ENCODE results near the gene SYNPO.

SYNPO gene

GRCh38 chr5:150650021-150651006, 9.9 kb downstream of the SYNPO start:
- no peaks in the 10 kb centered on the region for H3K36me3 ChIP-seq (ENCODE audit: control insufficient read depth, low read length)
- H3K9me2 ChIP-seq (replicated peaks; ENCODE audit: control insufficient read depth, low read length): no peaks in the 10 kb centered on the region
- H3K4me2 ChIP-seq (ENCODE audit: low read length): no peak overlapping the region
- H3K9me3 ChIP-seq (ENCODE audit: control insufficient read depth, insufficient read depth, low read length): no peaks in the 10 kb centered on the region
- peaks cover 13% of the 10 kb centered on the region for H3K27me3 ChIP-seq (ENCODE audit: control insufficient read depth, low read length)
- TF ChIP-seq EZH2phosphoT487 (IDR thresholded peaks at IDR 0.05; ENCODE audit: borderline replicate concordance, low read length): no peak
- TF ChIP-seq CTCF (IDR thresholded peaks at IDR 0.05; ENCODE audit: low read depth, low read length, poor library complexity, severe bottlenecking): no peak
- no peak overlapping the region for H3K27ac ChIP-seq (ENCODE audit: low read depth, low read length)
- no peaks in the 10 kb centered on the region for H3K79me2 ChIP-seq (ENCODE audit: control insufficient read depth, low read length)
- no peaks in the 10 kb centered on the region for H3F3A ChIP-seq (ENCODE audit: control insufficient read depth, insufficient read depth)
- H3K4me3 ChIP-seq (ENCODE audit: low read length): no peak overlapping the region
- H4K20me1 ChIP-seq (ENCODE audit: control insufficient read depth, insufficient read depth, low read depth, low read length): no peaks in the 10 kb centered on the region
- H3K4me1 ChIP-seq (ENCODE audit: control insufficient read depth, low read length): no peaks in the 10 kb centered on the region

- Histone ChIP-seq H3K9me3 (ENCODE audit: control insufficient read depth, insufficient read depth, low read length) (no peaks in the 10 kb centered on the region), H3K4me1 (ENCODE audit: control insufficient read depth, low read length) (peaks cover 6% of the 10 kb centered on the region), H3K9me2 (replicated peaks; ENCODE audit: control insufficient read depth, low read length) (no peaks in the 10 kb centered on the region), H3K79me2 (ENCODE audit: control insufficient read depth, low read length) (no peaks in the 10 kb centered on the region), H3K27ac (ENCODE audit: low read depth, low read length) (no peak overlapping the region), H3K4me3 (ENCODE audit: low read length) (no peak overlapping the region), H3K4me2 (ENCODE audit: low read length) (no peak overlapping the region), H4K20me1 (ENCODE audit: control insufficient read depth, insufficient read depth, low read depth, low read length) (no peaks in the 10 kb centered on the region), H3K27me3 (ENCODE audit: control insufficient read depth, low read length) (peaks cover 11% of the 10 kb centered on the region), H3K36me3 (ENCODE audit: control insufficient read depth, low read length) (no peaks in the 10 kb centered on the region), H3F3A (ENCODE audit: control insufficient read depth, insufficient read depth) (no peaks in the 10 kb centered on the region)
- no peak for TF ChIP-seq CTCF (IDR thresholded peaks at IDR 0.05; ENCODE audit: low read depth, low read length, poor library complexity, severe bottlenecking)
- no peak for TF ChIP-seq EZH2phosphoT487 (IDR thresholded peaks at IDR 0.05; ENCODE audit: borderline replicate concordance, low read length)
These were observed 10.9 kb downstream of the SYNPO start for GRCh38 chr5:150651382-150651781.

GRCh38 chr5:150651924-150652671, 11.6 kb downstream of the SYNPO start:
- Histone ChIP-seq H3K79me2 (ENCODE audit: control insufficient read depth, low read length) (no peaks in the 10 kb centered on the region), H4K20me1 (ENCODE audit: control insufficient read depth, insufficient read depth, low read depth, low read length) (no peaks in the 10 kb centered on the region), H3K27ac (ENCODE audit: low read depth, low read length) (no peak overlapping the region), H3K36me3 (ENCODE audit: control insufficient read depth, low read length) (no peaks in the 10 kb centered on the region), H3K9me3 (ENCODE audit: control insufficient read depth, insufficient read depth, low read length) (no peaks in the 10 kb centered on the region), H3K27me3 (ENCODE audit: control insufficient read depth, low read length) (peaks cover 11% of the 10 kb centered on the region), H3K4me3 (ENCODE audit: low read length) (no peak overlapping the region), H3K4me2 (ENCODE audit: low read length) (no peak overlapping the region), H3K4me1 (ENCODE audit: control insufficient read depth, low read length) (peaks cover 10% of the 10 kb centered on the region), H3F3A (ENCODE audit: control insufficient read depth, insufficient read depth) (no peaks in the 10 kb centered on the region), H3K9me2 (replicated peaks; ENCODE audit: control insufficient read depth, low read length) (no peaks in the 10 kb centered on the region)
- no peak for TF ChIP-seq EZH2phosphoT487 (IDR thresholded peaks at IDR 0.05; ENCODE audit: borderline replicate concordance, low read length)
- no peak for TF ChIP-seq CTCF (IDR thresholded peaks at IDR 0.05; ENCODE audit: low read depth, low read length, poor library complexity, severe bottlenecking)

Data from DOHH2 (cell line).